Stimulated activated CD4-positive, alpha-beta T cell treated with anti-CD3 and anti-CD28 coated beads, Interleukin-1b, Interleukin-23, amount 100 ng/mL, for 24 hours (primary cell): ENCODE measurements around the gene BMPR1B.

Experiments used
- DNase-seq, 4 experiments: peaks; one replicate each; pipeline ENCODE4 v3.0.0-alpha.2; 2020; ENCODE audit warnings: low read depth in 4 of 4, low spot score in 1 of 4

BMPR1B gene

DNA sequence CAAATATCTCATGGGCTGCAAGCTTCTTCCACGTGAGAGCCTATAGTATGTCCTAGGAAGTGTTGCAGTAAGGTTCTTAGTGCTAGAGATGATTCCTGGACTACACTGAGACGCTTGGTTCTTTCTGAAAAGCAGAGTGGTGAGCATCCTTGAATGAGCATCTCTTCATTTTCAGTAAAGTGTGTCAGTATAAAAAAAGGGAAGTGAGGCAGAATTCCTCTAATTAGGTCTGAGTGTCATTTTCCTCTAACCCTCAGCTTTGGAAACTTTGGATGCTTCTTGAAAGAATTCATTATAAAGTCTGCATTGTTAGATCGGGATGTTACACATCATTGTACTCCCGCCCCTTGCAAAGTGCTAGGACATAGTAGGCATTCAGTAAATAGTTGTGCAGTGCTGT is 5.2 kb downstream of the BMPR1B start:
- DNase-seq, result no peak

DNA sequence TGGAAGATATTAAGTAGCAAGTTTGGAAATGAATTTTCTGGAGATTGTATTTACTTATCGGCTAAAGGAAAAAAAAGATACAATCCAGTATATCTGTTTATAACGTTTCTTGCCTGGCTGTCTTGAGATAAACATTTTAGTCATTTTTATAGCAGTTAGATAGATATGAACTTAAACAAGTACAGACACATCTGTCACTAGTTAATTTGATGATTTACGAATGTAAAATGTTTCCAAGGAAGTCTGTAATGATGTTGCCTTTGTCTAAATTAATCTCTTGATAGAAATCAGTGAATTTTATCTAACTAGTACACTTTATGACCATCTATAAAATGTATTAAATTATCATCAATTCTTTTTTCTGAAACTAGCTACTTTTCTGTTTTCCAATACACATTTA is 5.7 kb downstream of the BMPR1B start:
- DNase-seq, result no peak

DNA sequence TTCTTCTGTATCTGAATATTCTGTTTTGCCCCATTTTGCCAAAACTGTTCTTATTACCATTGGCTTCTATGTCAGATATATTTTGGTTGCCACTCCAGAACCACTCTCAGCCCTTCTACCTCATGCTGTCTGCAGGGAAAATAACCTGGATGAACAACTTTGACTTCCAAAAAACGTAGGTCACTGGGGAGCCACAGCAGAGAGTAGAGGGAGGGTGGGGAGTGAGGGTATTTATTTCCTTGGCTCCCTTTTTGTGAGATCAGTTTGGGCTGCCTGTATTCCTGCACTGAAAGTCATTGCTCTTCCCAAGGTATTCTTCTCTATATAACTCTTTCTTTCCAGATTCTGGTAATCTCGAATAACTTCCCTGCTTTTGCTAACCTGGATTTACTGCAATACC is 6.3 kb downstream of the BMPR1B start:
- no peak for DNase-seq

DNA sequence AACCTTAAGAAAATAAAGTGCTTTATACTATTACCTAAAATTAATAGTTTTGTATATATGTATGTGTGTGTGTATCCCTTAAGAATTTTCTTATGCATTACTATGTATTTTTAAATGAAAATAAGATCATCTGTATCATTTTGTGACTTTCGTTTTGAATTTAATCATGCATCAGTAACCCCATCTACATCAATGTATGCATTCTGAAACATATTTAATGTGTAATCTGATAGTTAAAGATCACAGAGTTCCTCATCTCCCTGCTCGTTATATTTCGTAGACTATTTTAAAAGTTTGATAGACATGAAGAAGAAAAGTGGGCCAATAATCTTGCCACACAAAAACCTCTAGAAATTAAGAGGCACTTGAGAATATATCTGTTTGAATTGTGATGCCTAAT is 7.4 kb downstream of the BMPR1B start:
- no peak for DNase-seq

DNA sequence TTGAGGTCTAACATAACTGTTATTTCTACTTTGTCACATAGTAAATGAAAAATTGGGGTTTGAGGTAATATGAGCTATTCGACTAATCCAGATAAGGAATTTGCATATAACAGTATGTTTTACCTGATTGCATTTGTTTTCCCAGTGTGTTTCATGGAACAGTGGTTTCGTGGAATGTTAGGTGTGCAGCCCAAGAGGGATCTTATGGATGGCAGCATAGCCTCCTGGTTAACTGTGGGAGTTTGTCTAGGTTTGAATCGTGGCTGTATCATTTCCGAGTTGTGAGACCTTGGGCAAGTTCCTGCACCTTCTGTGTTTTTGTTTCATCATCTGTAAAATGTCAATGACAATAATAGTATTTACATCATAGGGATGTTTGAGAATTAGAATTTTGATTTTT is 7.9 kb downstream of the BMPR1B start:
- no peak for DNase-seq

DNA sequence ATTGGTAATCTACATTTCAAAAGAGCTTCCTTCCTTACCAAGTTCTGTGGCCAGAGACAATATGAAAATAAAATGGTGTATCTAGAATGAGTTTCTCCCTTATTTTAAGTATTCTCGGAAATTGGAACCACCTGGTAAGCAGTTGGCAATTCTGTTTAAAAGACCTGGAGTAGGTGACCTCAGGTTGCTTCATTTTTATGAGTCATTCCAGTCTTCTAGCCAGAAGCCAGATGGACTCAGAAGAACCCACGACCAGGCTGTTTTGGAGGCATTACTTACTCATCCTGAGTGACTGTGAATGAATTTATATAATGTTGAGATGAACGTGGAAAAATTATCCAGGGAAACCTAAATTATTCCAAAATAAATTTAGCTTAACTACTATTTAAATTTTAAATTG is 9.1 kb downstream of the BMPR1B start:
- no peak for DNase-seq

DNA sequence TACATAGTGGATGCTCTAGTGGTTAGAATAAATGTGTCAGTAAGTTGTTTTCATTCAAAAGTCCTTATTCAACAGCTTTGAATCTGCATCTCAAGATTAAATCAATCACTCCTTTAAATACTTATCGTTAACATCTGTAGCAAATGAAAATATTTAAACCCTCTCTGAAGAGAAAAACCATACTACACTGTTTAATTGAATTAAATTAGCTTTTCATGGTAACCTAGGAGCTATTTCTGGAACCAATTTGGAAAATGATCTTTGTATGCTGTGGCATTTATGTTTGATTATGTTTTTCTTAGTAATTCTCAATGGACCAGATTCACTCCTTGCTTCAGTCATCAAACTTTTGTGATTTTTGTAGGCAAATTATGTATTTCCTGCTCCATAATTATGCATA is 9.7 kb downstream of the BMPR1B start:
- no peak for DNase-seq

DNA sequence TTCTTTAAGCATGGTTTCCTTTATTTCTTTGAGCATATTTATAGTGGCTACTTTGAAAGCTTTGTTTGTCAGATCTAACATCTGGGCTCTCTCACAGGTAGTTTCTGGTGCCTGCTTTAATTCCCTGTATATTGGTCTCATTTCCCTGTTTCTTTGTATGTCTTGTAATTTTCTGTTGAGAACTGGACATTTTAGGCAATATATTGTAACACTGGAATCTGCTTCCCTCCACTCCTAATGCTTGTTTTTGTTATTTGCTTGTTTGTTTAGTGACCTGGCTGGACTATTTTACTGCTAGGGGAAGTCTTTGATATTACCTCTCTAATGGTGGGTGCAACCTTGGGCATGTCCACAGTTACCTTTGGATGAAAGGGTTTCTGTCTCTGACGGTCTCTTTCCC is 25.0 kb downstream of the BMPR1B start:
- no peak for DNase-seq

DNA sequence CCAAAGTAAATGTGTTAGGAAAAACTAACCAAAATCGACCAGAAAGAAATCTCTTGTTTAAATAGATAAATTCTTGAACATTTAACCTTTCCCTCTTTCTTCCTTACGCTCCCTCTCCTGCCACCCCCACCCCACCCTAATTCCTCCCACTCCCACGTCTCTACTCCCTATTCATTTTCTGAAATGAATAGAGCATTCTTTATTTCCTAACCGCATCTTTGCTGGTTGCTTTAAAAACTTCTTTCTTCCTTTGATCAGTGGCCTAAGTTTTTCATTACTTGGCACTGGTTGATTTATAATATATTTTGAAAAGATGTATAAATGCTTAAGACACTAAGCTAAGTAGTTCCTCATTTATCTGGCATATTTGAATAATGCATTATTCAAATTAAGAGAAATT is 33.9 kb downstream of the BMPR1B start:
- DNase-seq, result no peak

DNA sequence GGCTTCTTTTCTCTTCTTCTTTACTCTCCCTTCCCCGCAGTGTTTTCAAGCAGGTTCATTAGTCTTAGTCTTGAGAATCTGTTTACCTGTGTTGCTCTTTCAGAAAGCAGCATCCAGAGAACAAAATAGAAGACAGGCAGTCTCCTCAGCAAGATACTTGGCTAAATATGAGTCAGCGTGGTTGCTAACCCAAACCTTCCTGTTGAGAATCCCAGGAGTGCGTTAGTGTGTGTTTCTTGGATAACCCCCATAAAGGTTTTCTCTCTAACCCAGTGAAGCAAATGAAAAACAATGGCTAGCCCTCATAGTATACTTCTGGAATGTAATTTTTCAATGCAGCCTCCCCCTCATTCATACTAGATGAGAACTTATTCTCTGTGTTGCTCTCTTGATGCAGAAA is 41.1 kb downstream of the BMPR1B start:
- no peak for DNase-seq

DNA sequence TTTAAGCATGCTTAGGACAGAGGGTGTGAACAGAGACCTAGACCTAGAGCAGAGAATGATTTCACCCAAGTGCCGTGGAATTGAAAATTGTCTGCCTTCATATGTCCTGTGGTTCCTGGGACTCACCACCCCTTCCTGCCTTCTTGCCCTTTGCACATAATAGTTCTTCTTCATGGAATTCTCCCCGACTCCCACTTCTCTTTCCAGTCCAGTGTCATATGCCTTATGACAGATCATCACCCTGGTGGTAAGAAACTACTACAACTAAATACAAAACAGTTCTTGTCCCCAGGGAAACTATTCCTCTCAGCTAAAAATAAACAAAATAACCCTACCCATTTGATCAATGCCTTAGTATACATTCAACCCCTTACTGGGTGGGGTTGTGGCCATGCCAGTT is 43.3 kb downstream of the BMPR1B start:
- DNase-seq, result no peak

DNA sequence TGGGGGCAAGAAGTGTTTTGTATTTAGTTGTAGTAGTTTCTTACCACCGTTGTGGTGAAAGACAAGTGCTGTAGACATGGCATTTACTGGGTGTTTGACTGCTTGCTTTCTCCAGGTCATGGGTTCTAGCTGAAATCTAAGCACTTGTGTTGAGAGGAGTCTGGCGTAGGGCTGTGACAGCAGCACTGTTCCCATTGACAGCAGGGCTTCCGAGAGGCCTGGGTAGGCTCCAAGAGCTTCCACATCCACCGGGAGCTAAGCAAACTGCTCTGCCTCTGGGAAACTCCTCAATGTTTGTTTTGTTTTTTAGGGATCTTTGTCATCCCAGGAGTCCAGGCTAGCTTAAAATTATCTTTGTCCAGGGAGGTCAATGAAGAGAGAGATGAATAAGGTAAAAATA is 44.3 kb downstream of the BMPR1B start:
- no peak for DNase-seq

DNA sequence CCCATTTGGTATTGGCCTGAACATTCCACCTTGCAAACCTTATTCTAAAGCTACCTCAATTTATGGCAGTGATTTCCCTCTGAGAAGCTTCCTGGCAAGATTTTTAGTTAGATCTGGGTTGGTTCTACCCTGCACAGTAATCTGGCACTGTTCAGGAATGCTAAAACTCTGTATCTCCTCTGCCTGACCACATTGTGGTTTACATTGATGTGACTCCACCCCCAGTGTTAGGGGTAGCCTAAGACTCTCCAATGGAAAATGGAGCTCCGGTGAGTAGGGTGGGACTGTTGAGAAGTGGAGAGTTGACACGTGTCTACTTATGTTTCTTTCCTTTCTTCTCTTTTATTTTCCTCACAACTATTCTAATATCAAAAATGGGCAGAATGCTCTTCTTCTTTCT is 45.4 kb downstream of the BMPR1B start:
- no peak for DNase-seq

DNA sequence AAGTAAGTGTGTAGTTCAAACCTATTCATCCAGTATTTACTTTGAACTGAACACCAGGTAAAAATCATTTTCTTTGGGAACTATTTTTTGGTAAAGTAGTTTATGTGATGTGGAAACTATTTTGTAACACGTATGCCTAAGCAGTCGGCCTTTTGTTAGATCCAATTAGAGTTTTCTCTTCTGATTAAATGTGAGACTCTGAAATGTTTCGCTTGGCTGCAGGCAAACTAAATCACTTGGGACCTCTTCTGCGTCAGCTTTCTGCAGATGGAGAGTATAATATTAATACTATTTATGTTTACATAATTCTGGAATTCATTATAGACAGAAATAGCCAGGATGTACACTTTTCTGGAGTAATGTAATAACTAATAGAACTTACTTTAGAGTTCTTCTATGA is 46.9 kb downstream of the BMPR1B start:
- DNase-seq, result no peak

DNA sequence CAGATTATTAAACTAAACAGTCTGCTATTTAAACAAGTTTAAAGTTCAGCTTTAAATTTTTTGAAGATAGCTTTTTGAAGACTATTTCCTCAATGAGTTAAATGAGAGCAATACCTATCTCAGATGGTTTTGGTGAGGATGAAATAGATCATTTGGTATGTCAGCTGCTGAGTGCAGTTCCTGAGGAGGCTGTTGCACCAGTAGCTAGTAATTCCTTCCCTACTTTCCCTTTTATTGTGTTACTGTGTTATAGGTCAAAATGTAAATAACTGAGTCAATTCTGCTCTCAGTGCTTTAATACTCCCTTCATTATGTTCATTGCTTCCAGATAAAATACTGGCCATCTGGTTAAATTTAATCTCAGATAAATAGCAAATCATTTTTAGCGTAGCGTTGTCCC is 48.6 kb downstream of the BMPR1B start:
- DNase-seq, result no peak

DNA sequence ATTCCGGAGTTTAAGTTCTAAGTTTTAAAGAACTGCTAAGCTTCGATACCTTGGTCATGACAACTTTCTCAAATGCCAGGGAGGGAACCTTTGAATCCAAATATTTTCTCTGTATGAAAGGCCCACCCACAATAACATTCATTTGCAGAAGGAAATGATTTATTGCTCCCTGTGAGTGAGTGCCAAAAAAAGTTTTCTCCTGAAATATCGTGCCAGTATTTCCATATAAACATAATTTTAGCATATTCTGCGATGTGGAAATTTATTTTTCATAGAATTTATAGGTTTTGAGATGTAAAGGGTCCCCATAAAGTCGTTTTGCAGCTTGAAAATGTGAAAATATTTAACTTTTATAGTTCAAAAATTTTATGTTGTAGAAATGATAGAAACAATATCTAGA is 53.9 kb downstream of the BMPR1B start:
- DNase-seq, result no peak

DNA sequence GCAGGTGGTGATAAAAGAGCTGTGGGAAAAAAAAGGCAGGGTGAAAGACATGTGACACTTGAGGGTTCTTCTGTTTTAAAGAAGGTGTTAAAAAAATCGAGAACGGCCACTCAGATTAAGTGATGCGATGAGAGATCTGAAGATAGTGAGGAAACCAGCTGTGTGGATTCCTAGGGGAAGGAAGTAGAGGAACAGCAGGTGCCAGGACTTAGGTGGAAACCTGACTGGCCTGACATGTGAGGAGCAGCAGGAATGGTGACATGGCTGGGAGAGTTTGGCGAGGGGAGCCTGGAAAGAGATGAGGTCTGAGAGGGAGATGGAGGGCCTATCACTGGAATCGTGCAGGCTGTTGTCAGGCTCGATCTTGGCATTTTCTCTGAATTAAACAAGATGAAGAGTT is 55.5 kb downstream of the BMPR1B start:
- no peak for DNase-seq

DNA sequence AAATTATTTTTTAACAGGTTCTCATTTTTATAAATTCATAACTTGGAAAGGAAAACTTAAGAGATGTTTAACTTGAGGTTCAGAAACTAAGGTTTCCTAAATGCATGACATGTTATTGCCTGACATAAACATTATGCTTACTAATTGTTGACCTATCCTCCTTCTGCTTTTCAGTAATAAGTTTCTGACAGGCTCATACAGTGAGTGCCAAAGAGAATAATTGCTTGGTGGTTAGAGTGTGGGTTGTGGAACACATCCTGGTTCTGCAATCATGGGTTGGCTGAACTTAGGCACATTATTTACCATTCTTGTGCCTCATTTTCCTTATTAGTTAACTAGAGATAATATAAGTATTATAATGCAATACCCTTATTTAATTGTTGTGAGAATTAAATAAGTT is 56.5 kb downstream of the BMPR1B start:
- DNase-seq, result no peak

DNA sequence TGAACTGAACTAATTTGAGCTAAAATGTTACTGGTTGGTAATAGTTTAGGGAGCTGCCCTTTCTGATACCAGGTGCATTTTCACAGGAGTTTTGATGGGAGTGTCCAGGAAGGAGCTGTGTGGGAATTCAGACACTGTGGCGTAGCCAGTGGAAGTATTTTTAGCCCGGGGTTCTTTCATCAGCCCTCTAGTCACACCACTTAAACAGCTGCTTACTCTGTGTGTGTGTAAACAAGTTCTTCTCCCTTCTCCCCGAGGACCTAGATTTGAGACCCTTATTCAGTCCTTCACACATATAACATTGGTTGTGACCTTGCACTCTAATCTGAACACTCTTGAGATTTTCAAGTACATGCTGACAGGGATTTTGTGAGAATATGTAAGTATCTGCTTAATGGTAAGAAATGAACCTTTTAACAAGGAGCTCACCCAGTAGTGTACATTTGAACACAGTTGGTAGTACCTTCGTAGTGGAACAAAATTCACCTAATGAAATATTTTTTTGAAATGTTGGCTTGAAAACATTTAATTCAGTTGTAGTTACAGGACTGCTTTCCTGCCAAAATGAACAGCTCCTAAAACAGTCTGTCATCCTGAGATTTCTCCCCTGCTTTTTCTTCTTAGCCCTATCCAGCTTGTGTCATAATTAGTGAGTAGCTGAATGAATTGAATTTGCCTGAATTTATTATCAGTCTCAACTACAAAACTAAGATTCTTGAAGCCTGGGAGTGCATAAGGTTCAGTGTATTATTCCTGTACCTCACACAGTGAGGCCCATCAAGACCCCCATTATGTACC is 61.8 kb downstream of the BMPR1B start:
- no peak for DNase-seq

DNA sequence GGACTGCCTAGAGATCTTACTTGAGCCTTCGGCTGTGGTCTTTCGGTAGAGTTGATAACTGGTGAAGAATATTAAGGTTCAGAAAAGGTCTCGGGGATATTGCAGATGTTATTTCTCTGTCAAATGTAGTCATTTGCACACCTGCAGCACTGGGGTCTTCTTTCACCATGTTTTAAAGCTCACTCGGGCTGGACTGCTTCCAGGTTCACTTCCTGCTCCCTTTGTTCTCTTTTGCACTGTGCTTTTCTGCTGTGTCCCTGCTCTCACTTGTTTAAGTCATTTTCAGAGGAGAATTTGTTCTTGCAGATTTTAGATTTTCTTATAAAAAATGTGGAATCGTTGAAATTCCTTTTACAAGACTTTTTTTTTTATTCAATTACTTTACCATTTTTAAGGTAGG is 68.5 kb downstream of the BMPR1B start:
- no peak for DNase-seq

DNA sequence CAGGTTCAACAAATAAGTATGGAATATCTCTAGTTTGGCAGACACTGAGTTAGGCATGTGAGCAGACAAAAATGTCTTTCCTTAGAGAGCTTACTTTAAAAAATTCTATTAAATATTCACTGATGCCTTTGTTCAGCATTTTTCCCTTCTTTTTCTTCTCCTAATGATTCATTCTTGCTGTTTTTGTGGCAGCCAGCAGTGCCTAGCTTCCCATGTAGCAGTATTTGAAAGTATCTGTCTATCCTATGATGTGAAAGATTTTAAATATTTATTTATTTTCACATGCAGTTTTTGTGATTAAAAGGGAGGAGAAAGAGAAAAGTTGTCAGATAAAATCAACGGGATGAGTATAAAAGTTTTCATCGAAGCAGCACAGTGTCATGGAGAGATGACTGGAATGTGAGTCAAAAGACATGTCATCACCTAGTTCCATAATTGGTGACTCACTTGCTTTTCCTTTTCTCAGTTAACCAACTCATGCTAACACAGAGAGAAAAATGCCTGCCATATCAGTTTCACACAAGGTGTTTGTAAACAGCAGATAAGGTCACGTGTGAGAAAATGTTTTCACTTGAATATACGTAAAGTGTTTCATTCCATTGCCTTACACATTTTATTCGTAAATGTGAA is 69.8 kb downstream of the BMPR1B start:
- DNase-seq, result no peak

DNA sequence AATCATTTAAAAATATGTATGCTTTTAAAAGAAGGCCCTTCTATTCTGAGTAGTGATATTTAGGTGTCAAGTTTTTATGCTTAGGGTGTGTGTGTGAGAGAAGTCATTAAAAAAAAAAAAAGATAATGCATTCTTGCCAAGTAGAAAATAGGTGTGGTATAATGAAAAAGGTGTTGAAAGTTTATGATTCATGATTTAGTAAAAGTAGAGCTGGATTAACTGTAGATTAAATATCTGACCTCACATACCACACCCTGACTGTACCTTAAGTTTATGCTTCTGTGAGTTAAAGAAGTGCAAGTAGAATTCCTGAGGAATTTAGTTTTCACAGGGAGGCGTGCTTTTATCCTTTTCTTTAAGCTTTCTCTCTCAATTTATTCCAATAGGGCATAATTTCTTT is 71.1 kb downstream of the BMPR1B start:
- DNase-seq, result no peak

DNA sequence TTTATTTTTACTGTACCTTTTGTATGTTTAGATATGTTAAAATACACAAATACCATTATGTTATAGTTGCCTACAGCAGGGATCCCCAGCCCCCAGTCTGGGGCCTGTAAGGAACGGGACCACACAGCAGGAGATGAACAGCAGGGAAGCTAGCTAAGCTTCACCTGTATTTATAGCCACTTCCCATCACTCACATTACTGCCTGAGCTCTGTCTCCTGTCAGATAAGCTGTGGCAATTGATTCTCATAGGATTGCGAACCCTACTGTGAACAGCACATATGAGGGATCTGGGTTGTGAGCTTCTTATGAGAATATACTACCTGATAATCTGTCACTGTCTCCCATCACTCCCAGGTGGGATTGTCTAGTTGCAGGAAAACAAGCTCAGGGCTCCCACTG is 73.9 kb downstream of the BMPR1B start:
- no peak for DNase-seq
